CD4-positive, alpha-beta T cell treated with Interleukin-15 for 1 hour (primary cell): ENCODE results near the gene WIPF2.

Experiments
- DNase-seq: peaks from one replicate; pipeline ENCODE4 v3.0.0-alpha.2; 2020

The WIPF2 gene

GRCh38 chr17:40218740-40219593 is at the start of gene WIPF2:
Gene WIPF2 (plus strand): TSS chr17:40219304. CDS start chr17:40256460, 37,156 bp downstream.
- DNase-seq, result peak; percentile 96

- no peak for DNase-seq
Observed at GRCh38 chr17:40170325-40170724, 48.8 kb upstream of the WIPF2 start.

GRCh38 chr17:40171750-40172149 is 47.4 kb upstream of the WIPF2 start:
- no peak for DNase-seq

- DNase-seq, result no peak
Observed at GRCh38 chr17:40173091-40173777, 45.9 kb upstream of the WIPF2 start.

- DNase-seq, result no peak
Observed at GRCh38 chr17:40173778-40174135, 45.3 kb upstream of the WIPF2 start.

- DNase-seq, result no peak
Observed at GRCh38 chr17:40174514-40174913, 44.6 kb upstream of the WIPF2 start.

GRCh38 chr17:40175928-40176753 is 43.0 kb upstream of the WIPF2 start:
- DNase-seq, result no peak

GRCh38 chr17:40176754-40177110 is 42.4 kb upstream of the WIPF2 start:
- DNase-seq, result no peak

- DNase-seq, result peak; percentile 84
Observed at GRCh38 chr17:40177275-40177874, 41.7 kb upstream of the WIPF2 start, which contains the start of gene RAPGEFL1. Gene RAPGEFL1 (plus strand): TSS chr17:40177470. CDS start chr17:40177862, 392 bp downstream.

- no peak for DNase-seq
Observed at GRCh38 chr17:40178021-40178601, 41.0 kb upstream of the WIPF2 start.

GRCh38 chr17:40178660-40179059 is 40.4 kb upstream of the WIPF2 start:
- DNase-seq, result no peak

- DNase-seq, result no peak
Observed at GRCh38 chr17:40179923-40180659, 39.0 kb upstream of the WIPF2 start.

- no peak for DNase-seq
Observed at GRCh38 chr17:40180694-40181093, 38.4 kb upstream of the WIPF2 start.

GRCh38 chr17:40181205-40181604 is 37.9 kb upstream of the WIPF2 start:
- DNase-seq, result no peak

- no peak for DNase-seq
Observed at GRCh38 chr17:40182606-40183005, 36.5 kb upstream of the WIPF2 start.

- no peak for DNase-seq
Observed at GRCh38 chr17:40187238-40187637, 31.9 kb upstream of the WIPF2 start.

- no peak for DNase-seq
Observed at GRCh38 chr17:40188694-40189093, 30.4 kb upstream of the WIPF2 start.

- no peak for DNase-seq
Observed at GRCh38 chr17:40190197-40191021, 28.7 kb upstream of the WIPF2 start.

- peak; percentile 56 for DNase-seq
Observed at GRCh38 chr17:40191237-40192208, 27.6 kb upstream of the WIPF2 start.

GRCh38 chr17:40192961-40193360 is 26.1 kb upstream of the WIPF2 start:
- DNase-seq, result no peak
